Osteocyte (in vitro differentiated cells): ENCODE data around the gene USP3. TPM values are rescaled to one million over a fixed set of nuclear protein-coding genes. Genes with fewer than 3 reads are reported as not detected.
"Not testable (repeated sequence)": the region's sequence is repeated elsewhere in the genome, so short reads cannot be mapped to it uniquely, and the experiment has no call there.

Experiments
- DNase-seq: peaks from one replicate; pipeline ENCODE4 v3.0.0; 2021; ENCODE audit warnings: mixed read lengths; ENCODE audit not compliant: unreplicated experiment; ENCODE audit errors: extremely low spot score
- H3K27ac Mint-ChIP-seq: one replicate; pipeline ENCODE4 v1.8.0; 2021; ENCODE audit warnings: mild to moderate bottlenecking, mixed read lengths; ENCODE audit not compliant: unreplicated experiment
- H3K27me3 Mint-ChIP-seq: one replicate; pipeline ENCODE4 v1.8.0; 2021; ENCODE audit warnings: mixed read lengths; ENCODE audit not compliant: unreplicated experiment
- H3K36me3 Mint-ChIP-seq: one replicate; pipeline ENCODE4 v1.8.0; 2021; ENCODE audit warnings: mixed read lengths; ENCODE audit not compliant: unreplicated experiment
- H3K4me1 Mint-ChIP-seq: one replicate; pipeline ENCODE4 v1.8.0; 2021; ENCODE audit warnings: mixed read lengths; ENCODE audit not compliant: unreplicated experiment
- H3K4me3 Mint-ChIP-seq: one replicate; pipeline ENCODE4 v1.8.0; 2021; ENCODE audit warnings: mild to moderate bottlenecking, moderate library complexity, mixed read lengths; ENCODE audit not compliant: unreplicated experiment
- H3K9me3 Mint-ChIP-seq: one replicate; pipeline ENCODE4 v1.8.0; 2021; ENCODE audit warnings: mixed read lengths; ENCODE audit not compliant: unreplicated experiment
- CTCF ChIP-seq: fragments of 200-600 bp; sonication (generic); IDR thresholded peaks from 2 replicates; pipeline ENCODE4 v1.5.0; 2021; ENCODE audit warnings: antibody characterized with exemption, mild to moderate bottlenecking, moderate library complexity
- total RNA-seq: library from RNA; stranded (reverse); gene quantifications from 2 replicates; pipeline ENCODE4 v1.2.1, GENCODE V29; 2021

The USP3 gene
- total RNA-seq, 1 donor from 2014 or later: 41.2 TPM

GRCh38 chr15:63532307-63532744 lies 27.9 kb downstream of the USP3 start:
- H3K4me3 Mint-ChIP-seq: no peak overlapping the region
- H3K9me3 Mint-ChIP-seq: no peaks in the 10 kb centered on the region
- no peak overlapping the region for H3K27ac Mint-ChIP-seq
- H3K4me1 Mint-ChIP-seq: peaks cover 7% of the 10 kb centered on the region
- DNase-seq: no peak
- peaks cover 9% of the 10 kb centered on the region for H3K36me3 Mint-ChIP-seq
- H3K27me3 Mint-ChIP-seq: no peaks in the 10 kb centered on the region
- no peak for TF ChIP-seq CTCF

GRCh38 chr15:63534888-63535287 lies 30.5 kb downstream of the USP3 start:
- peaks cover 19% of the 10 kb centered on the region for H3K36me3 Mint-ChIP-seq
- H3K27ac Mint-ChIP-seq, H3K4me3 Mint-ChIP-seq, H3K27me3 Mint-ChIP-seq, DNase-seq, H3K4me1 Mint-ChIP-seq, H3K9me3 Mint-ChIP-seq: not testable (repeated sequence)

GRCh38 chr15:63535689-63536088 lies 31.3 kb downstream of the USP3 start:
- no peaks in the 10 kb centered on the region for H3K9me3 Mint-ChIP-seq
- no peak overlapping the region for H3K4me3 Mint-ChIP-seq
- no peak for TF ChIP-seq CTCF
- H3K36me3 Mint-ChIP-seq: peaks cover 23% of the 10 kb centered on the region
- no peak for DNase-seq
- peaks cover 4% of the 10 kb centered on the region for H3K4me1 Mint-ChIP-seq
- no peaks in the 10 kb centered on the region for H3K27me3 Mint-ChIP-seq
- no peak overlapping the region for H3K27ac Mint-ChIP-seq

- Mint-ChIP-seq H3K4me1 (peaks cover 2% of the 10 kb centered on the region), H3K4me3 (no peak overlapping the region), H3K27me3 (no peaks in the 10 kb centered on the region), H3K27ac (no peak overlapping the region), H3K36me3 (peaks cover 29% of the 10 kb centered on the region), H3K9me3 (no peaks in the 10 kb centered on the region)
- TF ChIP-seq CTCF: no peak
- DNase-seq: no peak
Measured at GRCh38 chr15:63538876-63539275, 34.5 kb downstream of the USP3 start.

- H3K27ac Mint-ChIP-seq: no peak overlapping the region
- H3K36me3 Mint-ChIP-seq: peaks cover 29% of the 10 kb centered on the region
- no peaks in the 10 kb centered on the region for H3K9me3 Mint-ChIP-seq
- H3K4me3 Mint-ChIP-seq: no peak overlapping the region
- H3K4me1 Mint-ChIP-seq: peaks cover 2% of the 10 kb centered on the region
- H3K27me3 Mint-ChIP-seq: no peaks in the 10 kb centered on the region
- no peak for DNase-seq
- TF ChIP-seq CTCF: no peak
Measured at GRCh38 chr15:63539521-63539920, 35.1 kb downstream of the USP3 start.

GRCh38 chr15:63539998-63540397 lies 35.6 kb downstream of the USP3 start:
- Mint-ChIP-seq H3K36me3 (peaks cover 29% of the 10 kb centered on the region), H3K4me1 (peaks cover 2% of the 10 kb centered on the region), H3K27me3 (no peaks in the 10 kb centered on the region), H3K27ac (no peak overlapping the region), H3K9me3 (no peaks in the 10 kb centered on the region), H3K4me3 (no peak overlapping the region)
- TF ChIP-seq CTCF: no peak
- no peak for DNase-seq
